DND-41 (cell line): ENCODE data around the gene PPM1N.

ENCODE experiments used
- ATAC-seq: fragments of 200-7000 bp; cut with Tn5 transposase; 3 replicates; pipeline ENCODE4 v1.9.1; 2021; ENCODE audit warnings: low read depth; ENCODE audit not compliant: insufficient read depth
- DNase-seq: peaks from one replicate; pipeline ENCODE4 v3.0.0-alpha.2; 2020
- H2AFZ ChIP-seq: 2 replicates; pipeline ENCODE4 v1.6.0; 2012; ENCODE audit warnings: low read depth, low read length
- H3K27ac ChIP-seq: 2 replicates; pipeline ENCODE4 v1.5.1; 2012; ENCODE audit warnings: low read length, inconsistent platforms
- H3K27me3 ChIP-seq: fragments of 200-600 bp; sonication (generic); 2 replicates; pipeline ENCODE4 v1.6.0; 2012; ENCODE audit warnings: low read length, mild to moderate bottlenecking, inconsistent platforms; ENCODE audit not compliant: insufficient read depth, poor library complexity
- H3K36me3 ChIP-seq: 2 replicates; pipeline ENCODE4 v1.5.1; 2012; ENCODE audit warnings: low read length, inconsistent platforms; ENCODE audit not compliant: insufficient read depth
- H3K4me1 ChIP-seq: 2 replicates; pipeline ENCODE4 v1.5.1; 2012; ENCODE audit warnings: mild to moderate bottlenecking, low read length; ENCODE audit not compliant: insufficient read depth
- H3K4me2 ChIP-seq: 2 replicates; pipeline ENCODE4 v1.6.0; 2012; ENCODE audit warnings: mild to moderate bottlenecking, moderate library complexity, low read length, inconsistent platforms; ENCODE audit not compliant: insufficient read depth
- H3K4me3 ChIP-seq, 2 experiments: fragments of 200-600 bp in 1 of 2; shearing (Covaris generic) in 1 of 2; 2 replicates each; pipeline ENCODE4 v1.5.1; 2012 to 2016; ENCODE audit warnings: inconsistent platforms in 2 of 2, low read length in 2 of 2, mild to moderate bottlenecking in 2 of 2, low read depth in 1 of 2, moderate library complexity in 1 of 2
- H3K79me2 ChIP-seq: 2 replicates; pipeline ENCODE4 v1.6.0; 2012; ENCODE audit warnings: low read length, inconsistent platforms; ENCODE audit not compliant: insufficient read depth
- H3K9ac ChIP-seq: 2 replicates; pipeline ENCODE4 v1.6.0; 2012; ENCODE audit warnings: low read depth, mild to moderate bottlenecking, inconsistent platforms, low read length, moderate library complexity
- H3K9me3 ChIP-seq: 2 replicates; pipeline ENCODE4 v1.5.1; 2012; ENCODE audit warnings: low read length, moderate library complexity, mild to moderate bottlenecking, inconsistent platforms; ENCODE audit not compliant: insufficient read depth, severe bottlenecking
- H4K20me1 ChIP-seq: 2 replicates; pipeline ENCODE4 v1.6.0; 2012; ENCODE audit warnings: low read length; ENCODE audit not compliant: insufficient read depth
- CTCF ChIP-seq: IDR thresholded peaks from 2 replicates; pipeline ENCODE4 v1.5.1; 2012; ENCODE audit warnings: borderline replicate concordance, low read length, moderate library complexity, mild to moderate bottlenecking; ENCODE audit not compliant: poor library complexity, severe bottlenecking; ENCODE audit errors: extremely low read depth
- EZH2 ChIP-seq: IDR thresholded peaks from 3 replicates; pipeline ENCODE4 v1.6.1; 2012; ENCODE audit warnings: borderline replicate concordance, low read depth, mild to moderate bottlenecking, moderate library complexity, low read length, inconsistent platforms; ENCODE audit not compliant: severe bottlenecking

The PPM1N gene

GRCh38 chr19:45496349-45496953 lies 1.8 kb upstream of the PPM1N start:
- Histone ChIP-seq H3K4me1 (peaks cover 24% of the 10 kb centered on the region), H3K4me3 (peak overlapping the region; percentile 39 to 74; a peak in 3 of 4 replicates), H3K27me3 (no peaks in the 10 kb centered on the region), H3K9ac (peak overlapping the region; percentile 67), H3K4me2 (peak overlapping the region; percentile 98), H4K20me1 (peaks cover 4% of the 10 kb centered on the region), H3K9me3 (no peaks in the 10 kb centered on the region), H3K79me2 (no peaks in the 10 kb centered on the region), H3K36me3 (no peaks in the 10 kb centered on the region), H3K27ac (0 out of 2 replicates have a peak overlapping the region, but pooled peaks have one; percentile 23), H2AFZ (peak overlapping the region; percentile 63)
- ATAC-seq, result peak; percentile 71
- DNase-seq, result peak; percentile 75
- TF ChIP-seq CTCF, result no peak
- no peak for TF ChIP-seq EZH2

GRCh38 chr19:45497791-45498190 lies 452 bp upstream of the PPM1N start:
- peaks cover 24% of the 10 kb centered on the region for H3K4me1 ChIP-seq
- no peak overlapping the region for H3K27ac ChIP-seq
- peak overlapping the region in 1 of 2 experiments; percentile 12; a peak in 1 of 4 replicates for H3K4me3 ChIP-seq
- no peaks in the 10 kb centered on the region for H3K36me3 ChIP-seq
- ATAC-seq (no peak), DNase-seq (peak; percentile 18)
- H4K20me1 ChIP-seq, result peaks cover 4% of the 10 kb centered on the region
- no peaks in the 10 kb centered on the region for H3K9me3 ChIP-seq
- H3K9ac ChIP-seq, result no peak overlapping the region
- TF ChIP-seq EZH2 (no peak), CTCF (no peak)
- no peaks in the 10 kb centered on the region for H3K79me2 ChIP-seq
- H3K27me3 ChIP-seq, result no peaks in the 10 kb centered on the region
- H2AFZ ChIP-seq, result no peak overlapping the region
- H3K4me2 ChIP-seq, result peak overlapping the region; percentile 98; the same call in 1 of the 2 replicates

DNA sequence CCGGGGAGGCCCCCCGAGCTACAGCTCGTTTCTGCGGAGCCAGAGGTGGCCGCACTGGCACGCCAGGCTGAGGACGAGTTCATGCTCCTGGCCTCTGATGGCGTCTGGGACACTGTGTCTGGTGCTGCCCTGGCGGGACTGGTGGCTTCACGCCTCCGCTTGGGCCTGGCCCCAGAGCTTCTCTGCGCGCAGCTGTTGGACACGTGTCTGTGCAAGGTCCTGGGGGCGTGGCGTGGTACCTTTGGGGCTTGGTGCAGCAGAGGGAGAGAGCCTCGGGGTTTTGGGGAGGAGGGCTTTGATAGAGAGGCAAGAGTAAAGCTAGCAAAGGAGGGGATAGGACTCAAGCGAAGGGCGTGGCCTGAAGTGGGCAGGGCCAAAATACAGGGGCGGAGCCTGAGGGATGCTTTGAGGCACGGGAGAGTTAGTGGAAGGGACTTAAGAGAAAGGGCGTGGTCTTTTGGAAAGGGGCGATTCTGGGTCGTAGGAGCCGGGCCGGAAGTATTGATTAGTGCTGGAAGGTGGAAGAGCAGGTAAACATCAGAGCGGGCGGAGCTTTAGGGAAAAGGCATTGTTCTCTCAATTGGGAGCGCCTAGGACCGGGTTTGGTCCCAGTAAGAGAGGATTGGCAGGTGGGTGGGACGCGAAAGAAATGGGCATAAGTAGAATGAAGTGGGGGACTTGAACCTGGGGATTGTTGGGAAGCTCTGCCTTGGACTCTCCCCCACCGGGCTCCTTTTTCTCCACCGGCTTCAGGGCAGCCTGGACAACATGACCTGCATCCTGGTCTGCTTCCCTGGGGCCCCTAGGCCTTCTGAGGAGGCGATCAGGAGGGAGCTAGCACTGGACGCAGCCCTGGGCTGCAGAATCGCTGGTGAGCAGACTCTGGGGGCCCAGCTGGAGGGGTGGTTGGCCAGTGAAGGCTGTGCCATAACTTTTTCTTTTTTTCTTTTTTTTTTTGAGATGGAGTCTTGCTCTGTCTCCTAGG lies 1.2 kb downstream of the PPM1N start:
- Histone ChIP-seq H3K9me3 (no peaks in the 10 kb centered on the region), H4K20me1 (peaks cover 4% of the 10 kb centered on the region), H3K4me3 (no peak overlapping the region), H3K27me3 (no peaks in the 10 kb centered on the region), H3K4me2 (no peak overlapping the region), H3K27ac (no peak overlapping the region), H3K36me3 (no peaks in the 10 kb centered on the region), H3K4me1 (peaks cover 24% of the 10 kb centered on the region), H3K79me2 (no peaks in the 10 kb centered on the region), H2AFZ (no peak overlapping the region), H3K9ac (no peak overlapping the region)
- TF ChIP-seq CTCF, result no peak
- DNase-seq, result peak; percentile 50
- ATAC-seq, result no peak
